Uterus (tissue), 2 donors: Measurements from ENCODE around the gene ALDH4A1.

ENCODE experiments used
- CTCF ChIP-seq, 4 experiments: fragments of 200-600 bp in 2 of 4; fragments of 450-650 bp in 2 of 4; sonication (generic) in 2 of 4; IDR thresholded peaks; one replicate each; pipeline ENCODE4 v1.5.1; 2016 to 2019; ENCODE audit warnings: antibody characterized with exemption in 4 of 4, mild to moderate bottlenecking in 2 of 4, moderate library complexity in 1 of 4
- POLR2A ChIP-seq, 2 donors: fragments of 450-650 bp; IDR thresholded peaks; one replicate each; pipeline ENCODE4 v1.6.1; 2016; ENCODE audit warnings: antibody characterized with exemption in 2 of 2, mild to moderate bottlenecking in 1 of 2, moderate library complexity in 1 of 2

GRCh38 chr1:18908911-18909771 lies 6.8 kb upstream of the ALDH4A1 start:
- TF ChIP-seq CTCF (IDR thresholded peaks at IDR 0.05) (no peak), POLR2A (IDR thresholded peaks at IDR 0.05) (no peak)
